KG1 (cell line): ENCODE results near the gene MPST.
"Not testable (repeated sequence)": the region's sequence is repeated elsewhere in the genome, so short reads cannot be mapped to it uniquely, and the experiment has no call there.

ENCODE experiments used
- DNase-seq: peaks from one replicate; lab custom pipeline; 2025; lab: John Stamatoyannopoulos, UW

Gene MPST

GRCh38 chr22:37019309-37020191, at the start of gene MPST, which contains the start of gene TST:
Gene MPST, plus strand, starts transcription at chr22:37019742. Its CDS starts 95 bp downstream, at chr22:37019837.
Gene TST, minus strand, starts transcription at chr22:37019447. Its CDS starts 715 bp downstream, at chr22:37018732.
- DNase-seq, result peak; percentile 62

GRCh38 chr22:36971341-36972125, 48.0 kb upstream of the MPST start:
- DNase-seq, result no peak

GRCh38 chr22:36976606-36977005, 42.9 kb upstream of the MPST start:
- no peak for DNase-seq

GRCh38 chr22:36977401-36977861, 42.1 kb upstream of the MPST start:
- peak; percentile 70 for DNase-seq

- DNase-seq, result peak; percentile 76
Observed at GRCh38 chr22:36977947-36978660, 41.4 kb upstream of the MPST start.

GRCh38 chr22:36979016-36979910, 40.3 kb upstream of the MPST start:
- no peak for DNase-seq

- DNase-seq, result no peak
Observed at GRCh38 chr22:36981247-36981775, 38.2 kb upstream of the MPST start.

GRCh38 chr22:36982136-36982535, 37.4 kb upstream of the MPST start:
- no peak for DNase-seq

- no peak for DNase-seq
Observed at GRCh38 chr22:36985211-36985889, 34.2 kb upstream of the MPST start.

- peak; percentile 23 for DNase-seq
Observed at GRCh38 chr22:36986242-36986821, 33.2 kb upstream of the MPST start.

GRCh38 chr22:36988075-36988832, 31.3 kb upstream of the MPST start:
- DNase-seq, result no peak

- DNase-seq, result not testable (repeated sequence)
Observed at GRCh38 chr22:36989012-36989411, 30.5 kb upstream of the MPST start.

GRCh38 chr22:36990457-36990856, 29.1 kb upstream of the MPST start:
- DNase-seq, result no peak

- no peak for DNase-seq
Observed at GRCh38 chr22:36991206-36991605, 28.3 kb upstream of the MPST start.

- DNase-seq, result no peak
Observed at GRCh38 chr22:36997746-36998145, 21.8 kb upstream of the MPST start.

GRCh38 chr22:36998620-36999351, 20.8 kb upstream of the MPST start:
- DNase-seq, result no peak

GRCh38 chr22:36999463-36999862, 20.1 kb upstream of the MPST start:
- no peak for DNase-seq
